Heart left ventricle (tissue), 16 donors: ENCODE results near the gene TAF12. TPM values are rescaled to one million over a fixed set of nuclear protein-coding genes. Genes with fewer than 3 reads are reported as not detected.
"Not testable (repeated sequence)": the region's sequence is repeated elsewhere in the genome, so short reads cannot be mapped to it uniquely, and the experiment has no call there.

ENCODE experiments used
- ATAC-seq, 4 donors: fragments of 200-7000 bp; cut with Tn5 transposase; one replicate each; pipeline ENCODE4 v1.9.1; 2020 to 2022; ENCODE audit warnings: moderate library complexity in 4 of 4, mild to moderate bottlenecking in 3 of 4, moderate number of reproducible peaks in 1 of 4
- DNase-seq, 5 donors: peaks; one replicate each; pipeline ENCODE4 v3.0.0-alpha.2; 2020
- H3K27ac ChIP-seq, 12 donors: fragments of 200-600 bp; sonication (generic) in 4 of 12; one replicate each; pipeline versions ENCODE4 v1.5.0 to v1.8.0; 2016 to 2022; ENCODE audit warnings: mild to moderate bottlenecking in 2 of 12
- H3K27me3 ChIP-seq, 9 donors: fragments of 200-600 bp; sonication (generic) in 2 of 9; one replicate each; pipeline versions ENCODE4 v1.5.1 to v1.8.0; 2016 to 2022; ENCODE audit warnings: mild to moderate bottlenecking in 3 of 9
- H3K36me3 ChIP-seq, 9 donors: fragments of 200-600 bp; sonication (generic) in 2 of 9; one replicate each; pipeline versions ENCODE4 v1.5.0 to v1.8.0; 2018 to 2022; ENCODE audit warnings: mild to moderate bottlenecking in 2 of 9
- H3K4me1 ChIP-seq, 12 donors: fragments of 200-600 bp; sonication (generic) in 4 of 12; one replicate each; pipeline versions ENCODE4 v1.5.0 to v1.8.0; 2016 to 2022; ENCODE audit warnings: mild to moderate bottlenecking in 3 of 12
- H3K4me3 ChIP-seq, 12 donors: fragments of 200-600 bp; sonication (generic) in 4 of 12; one replicate each; pipeline versions ENCODE4 v1.5.0 to v1.8.0; 2017 to 2022; ENCODE audit warnings: mild to moderate bottlenecking in 9 of 12, moderate library complexity in 4 of 12
- H3K9me3 ChIP-seq, 12 donors: fragments of 200-600 bp; sonication (generic) in 4 of 12; one replicate each; pipeline versions ENCODE4 v1.5.0 to v1.8.0; 2016 to 2022; ENCODE audit warnings: mild to moderate bottlenecking in 1 of 12
- CTCF ChIP-seq, 12 donors: fragments of 200-600 bp; sonication (generic) in 4 of 12; IDR thresholded peaks; one replicate each; pipeline versions ENCODE4 v1.5.0 to v1.8.0; 2018 to 2022; ENCODE audit warnings: antibody characterized with exemption in 12 of 12, mild to moderate bottlenecking in 5 of 12
- POLR2A ChIP-seq, 2 donors: fragments of 450-650 bp; IDR thresholded peaks; one replicate each; pipeline ENCODE4 v1.6.1; 2017; ENCODE audit warnings: antibody characterized with exemption in 2 of 2, mild to moderate bottlenecking in 2 of 2, moderate library complexity in 2 of 2
- WGBS, 4 donors: extraction: QIAGEN DNeasy Blood & Tissue Kit in 2 of 4; methylation state at CpG; one replicate each; pipeline versions ENCODE4 v1.1.5 to v1.1.7; 2013 to 2018; 5-methylcytosine and 5-hydroxymethylcytosine counted together
- intact Hi-C, 10 donors: fragments of 100-400 bp; cut with DNase I; formaldehyde crosslinking; loops; one replicate each; pipeline versions ENCODE4 v1.11.1 to v1.14.2; 2022
- long read RNA-seq, 3 donors: library from polyadenylated mRNA; unstranded; transcript quantifications; one replicate each; pipeline ENCODE4 v2.0.0, GENCODE V29; 2020 to 2021
- polyA plus RNA-seq, 2 donors: library from polyadenylated mRNA; stranded (reverse); fragments of 200-250 nt; gene quantifications; one replicate each; pipeline ENCODE4 v1.2.3, GENCODE V29; 2013
- total RNA-seq, 9 donors: library from RNA; depleted of rRNA in 2 of 9; stranded (reverse); fragments of >200 nt in 2 of 9; fragmentation: NEBNext Ultra II Directional in 3 of 9; extraction: Animal tissue kit (Norgen Biotek cat#: 25700) in 3 of 9; gene quantifications; one replicate each; pipeline versions ENCODE4 v1.1.0 to v1.2.4, GENCODE V29; 2016 to 2023
- donor health status: ischemic (EF 13 %, LVEDD 7.1; RV severe dilation, severe dysfunction).
- donor health status: healthy with polysubstance abuse.
- donor health status: DM: no; HTN: yes; CAD: no.
- donor health status: DM: no; HTN: no; CAD: no.
- donor health status: ischemic (EF 25% LVEDD 6.9; RV normal size, moderate dysfunction).
- donor health status: ischemic (EF 25% LVEDD 5.7; RV mildly dilated, moderate dysfunction).
- donor health status: healthy.
- donor health status: DM: yes; HTN: yes; CAD: no.
- donor health status: ischemic (EF 35%, LVEDD 5.7; RV mildly dilated, moderate dysfunction).
- donor health status: nonischemic (EF 11% LVEDD 7.7; RV severe dilation, severe dysfunction).
- donor health status: DM: yes; HTN: yes; CAD: no.
- donor health status: PGD.
- donor health status: ischemic (EF 29% LVEDD 5.4; RV normal size, mild dysfunction).
- donor health status: nonischemic (EF 23%, LVEDD 6.1; RV moderate dilation, normal function).

Gene TAF12
- total RNA-seq: 10 to 100 TPM; 18.3 to 38.5 (median 21.1) TPM
- polyA plus RNA-seq: 10 to 100 TPM; 29.0 to 35.7 TPM
- long read RNA-seq, donor 1, transcript TAF12-202 (6 exons, 1,334 nt): major isoform, 11 of 27 reads
- long read RNA-seq, donor 1, partial matches to known transcripts: 1 of 27 reads
- long read RNA-seq, donor 1, other reads (novel, unspliced or antisense): 15 of 27 reads
- long read RNA-seq, donor 2, transcript TAF12-202 (6 exons, 1,334 nt): major isoform, 39 of 73 reads
- long read RNA-seq, donor 2, partial matches to known transcripts: 1 of 73 reads
- long read RNA-seq, donor 2, other reads (novel, unspliced or antisense): 33 of 73 reads
- long read RNA-seq, donor 3, transcript TAF12-202 (6 exons, 1,334 nt): major isoform, 22 of 31 reads
- long read RNA-seq, donor 3, partial matches to known transcripts: 1 of 31 reads
- long read RNA-seq, donor 3, other reads (novel, unspliced or antisense): 8 of 31 reads

- H3K4me1 ChIP-seq: peaks cover 6 to 44% (median 35%) of the 10 kb centered on the region in 12 donors
These were observed at the start of gene TAF12 for GRCh38 chr1:28642847-28643635. TAF12 (minus strand) TSS chr1:28643067; CDS start chr1:28622081, 20,986 bp downstream.

GRCh38 chr1:28691627-28692026, 48.8 kb upstream of the TAF12 start:
- DNase-seq: not testable (repeated sequence)

More at GRCh38 chr1:28642847-28643635, at the start of gene TAF12:
- 1 to 4% (median 1%) methylated on average over 32 to 49 of the region's 49 CpGs for WGBS, 4 donors
- ATAC-seq: peak; percentile 91 to 96 (median 95)
- peak; percentile 92 to 96 (median 94) for DNase-seq
- peak within 1 kb of the TSS; percentile 43 to 93 (median 76) for H3K4me3 ChIP-seq
- TF ChIP-seq POLR2A (IDR thresholded peaks at IDR 0.05) (peak in 1 of 2 donors; percentile 94), CTCF (IDR thresholded peaks at IDR 0.05) (peak in 10 of 12 donors; percentile 24 to 57 (median 44))
- no peaks in the 10 kb centered on the region for H3K36me3 ChIP-seq
- H3K27me3 ChIP-seq: no peaks in the 10 kb centered on the region
- intact Hi-C loops: loop anchor here (1.0 to 10.0 kb wide), 10 partner anchors 25 to 539 kb away; partner anchors contain the start of genes YTHDF2 (in 6 of the 10), GMEB1 (in 3 of the 10) and SRSF4 (in 1 of the 10)
- H3K27ac ChIP-seq: peak within 1 kb of the TSS; percentile 74 to 93 (median 86)
- no peaks in the 10 kb centered on the region for H3K9me3 ChIP-seq

GRCh38 chr1:28684937-28685336, 42.1 kb upstream of the TAF12 start:
- WGBS, 4 donors: 81 to 86% (median 85%) methylated on average over 4 of the region's 4 CpGs
- Histone ChIP-seq H3K27ac (no peak overlapping the region), H3K9me3 (no peaks in the 10 kb centered on the region), H3K36me3 (peaks cover 0 to 68% (median 50%) of the 10 kb centered on the region in 9 donors), H3K4me1 (no peaks in the 10 kb centered on the region), H3K27me3 (no peaks in the 10 kb centered on the region), H3K4me3 (no peak overlapping the region)
- TF ChIP-seq POLR2A (IDR thresholded peaks at IDR 0.05) (no peak), CTCF (IDR thresholded peaks at IDR 0.05) (no peak)
- ATAC-seq: no peak
- intact Hi-C loops: no loop called here
- no peak for DNase-seq

More at GRCh38 chr1:28691627-28692026, 48.8 kb upstream of the TAF12 start:
- ATAC-seq, H3K27ac ChIP-seq, H3K27me3 ChIP-seq, intact Hi-C loops, H3K4me1 ChIP-seq, H3K9me3 ChIP-seq, H3K4me3 ChIP-seq: not testable (repeated sequence)
- WGBS, 4 donors: 80 to 96% (median 91%) methylated on average over 1 of the region's 1 CpG
- H3K36me3 ChIP-seq: peaks cover 0 to 81% (median 51%) of the 10 kb centered on the region in 9 donors

- no peaks in the 10 kb centered on the region for H3K4me1 ChIP-seq
- no peak overlapping the region for H3K4me3 ChIP-seq
- H3K27ac ChIP-seq: no peak overlapping the region
- peaks cover 0 to 59% (median 49%) of the 10 kb centered on the region in 9 donors for H3K36me3 ChIP-seq
- TF ChIP-seq POLR2A (IDR thresholded peaks at IDR 0.05) (no peak), CTCF (IDR thresholded peaks at IDR 0.05) (no peak)
- DNase-seq (no peak), ATAC-seq (no peak)
- WGBS, 4 donors: 88 to 94% (median 90%) methylated on average over 6 of the region's 6 CpGs
- H3K27me3 ChIP-seq: no peaks in the 10 kb centered on the region
- intact Hi-C loops: no loop called here
- H3K9me3 ChIP-seq: no peaks in the 10 kb centered on the region
These were observed 40.0 kb upstream of the TAF12 start for GRCh38 chr1:28682840-28683239.
